ENCODE data around the gene GGCX. TPM values are rescaled to one million over a fixed set of nuclear protein-coding genes. Genes with fewer than 3 reads are reported as not detected.

Gene GGCX
- total and polyA plus RNA-seq, 2 of the 13 experiments (the other 11 are each of a cell fraction or from before 2014, with no cell fraction given), result 72.5 to 103 TPM

GRCh38 chr2:85589982-85590791 is 28.9 kb upstream of the GGCX start (continued):
- TF ChIP-seq ZBTB25 (CRISPR knock-in tag; IDR thresholded peaks at IDR 0.05) (peak; percentile 73; the same call in 1 of the 2 replicates), ZNF225 (CRISPR knock-in tag; IDR thresholded peaks at IDR 0.05) (no peak), DDIT3 (CRISPR knock-in tag; IDR thresholded peaks at IDR 0.05) (no peak), AGO2 (optimal IDR thresholded peaks at IDR 0.05; ENCODE audit: low read depth, low read length) (no peak), MED8 (CRISPR knock-in tag; IDR thresholded peaks at IDR 0.05; ENCODE audit: insufficient replicate concordance) (no peak), KIAA2018 (CRISPR knock-in tag; IDR thresholded peaks at IDR 0.05; ENCODE audit: borderline replicate concordance) (no peak), ZNF572 (CRISPR knock-in tag; IDR thresholded peaks at IDR 0.05) (peak; percentile 40; the same call in 1 of the 2 replicates), REST (IDR thresholded peaks at IDR 0.05; ENCODE audit: borderline replicate concordance in 1 of 2, low read depth in 1 of 2, low read length in 2 of 2) (peak in 1 of 2 experiments; percentile 20; a peak in 1 of 4 replicates), HNRNPL (IDR thresholded peaks at IDR 0.05; ENCODE audit: low read depth, low read length) (no peak), DMAP1 (CRISPR knock-in tag; IDR thresholded peaks at IDR 0.05) (no peak), ATF5 (CRISPR knock-in tag; IDR thresholded peaks at IDR 0.05; ENCODE audit: low read depth) (no peak)

Measured in HepG2 (cell line).